Breast epithelium (tissue), 4 donors: ENCODE measurements around the gene BORCS5. TPM values are rescaled to one million over a fixed set of nuclear protein-coding genes. Genes with fewer than 3 reads are reported as not detected.

ENCODE experiments used
- DNase-seq, 2 donors: peaks; one replicate each; pipeline ENCODE4 v3.0.0-alpha.2; 2019; ENCODE audit warnings: low spot score in 2 of 2
- H3K27ac ChIP-seq, 2 donors: fragments of 200-600 bp; sonication (generic) in 1 of 2; one replicate each; pipeline ENCODE4 v1.5.1; 2016 to 2019; ENCODE audit warnings: mild to moderate bottlenecking in 1 of 2
- H3K27me3 ChIP-seq, 2 donors: fragments of 200-600 bp; sonication (generic) in 1 of 2; one replicate each; pipeline versions ENCODE4 v1.5.1 to v1.6.0; 2017 to 2019; ENCODE audit warnings: control low read depth in 1 of 2, mild to moderate bottlenecking in 1 of 2
- H3K36me3 ChIP-seq: fragments of 200-600 bp; one replicate; pipeline ENCODE4 v1.5.1; 2019
- H3K4me1 ChIP-seq, 2 donors: fragments of 200-600 bp; sonication (generic); one replicate each; pipeline ENCODE4 v1.5.1; 2016 to 2019; ENCODE audit warnings: control low read depth in 1 of 2
- H3K4me3 ChIP-seq, 3 donors: fragments of 200-600 bp; sonication (generic); 1 replicate in 2 of 3; 2 replicates in 1 of 3; pipeline ENCODE4 v1.5.1; 2016 to 2019; ENCODE audit warnings: mild to moderate bottlenecking in 3 of 3, moderate library complexity in 2 of 3
- H3K9me3 ChIP-seq, 2 donors: fragments of 200-600 bp; sonication (generic) in 1 of 2; one replicate each; pipeline ENCODE4 v1.5.1; 2016 to 2019; ENCODE audit warnings: control low read depth in 1 of 2
- CTCF ChIP-seq, 3 donors: fragments of 450-650 bp; IDR thresholded peaks; one replicate each; pipeline ENCODE4 v1.5.1; 2016 to 2017; ENCODE audit warnings: antibody characterized with exemption in 3 of 3, mild to moderate bottlenecking in 3 of 3, moderate library complexity in 3 of 3
- POLR2A ChIP-seq: fragments of 450-650 bp; IDR thresholded peaks from one replicate; pipeline ENCODE4 v1.6.1; 2016; ENCODE audit warnings: antibody characterized with exemption, mild to moderate bottlenecking, moderate library complexity
- POLR2AphosphoS5 ChIP-seq, 3 donors: sonication (generic); formaldehyde crosslinking; IDR thresholded peaks; one replicate each; pipeline ENCODE4 v1.6.1; 2017; ENCODE audit warnings: antibody characterized with exemption in 3 of 3
- intact Hi-C: fragments of 100-400 bp; cut with DNase I; formaldehyde crosslinking; loops from one replicate; pipeline ENCODE4 v1.15.1; 2023; ENCODE audit warnings: low total_unique reads
- total RNA-seq, 3 donors: library from RNA; depleted of rRNA; stranded (reverse); fragments of >200 nt; gene quantifications; one replicate each; pipeline ENCODE4 v1.1.0, GENCODE V29; 2016

Gene BORCS5
- total RNA-seq, 3 donors from 2014 or later = 13.5 to 20.3 (median 17.4) TPM

DNA sequence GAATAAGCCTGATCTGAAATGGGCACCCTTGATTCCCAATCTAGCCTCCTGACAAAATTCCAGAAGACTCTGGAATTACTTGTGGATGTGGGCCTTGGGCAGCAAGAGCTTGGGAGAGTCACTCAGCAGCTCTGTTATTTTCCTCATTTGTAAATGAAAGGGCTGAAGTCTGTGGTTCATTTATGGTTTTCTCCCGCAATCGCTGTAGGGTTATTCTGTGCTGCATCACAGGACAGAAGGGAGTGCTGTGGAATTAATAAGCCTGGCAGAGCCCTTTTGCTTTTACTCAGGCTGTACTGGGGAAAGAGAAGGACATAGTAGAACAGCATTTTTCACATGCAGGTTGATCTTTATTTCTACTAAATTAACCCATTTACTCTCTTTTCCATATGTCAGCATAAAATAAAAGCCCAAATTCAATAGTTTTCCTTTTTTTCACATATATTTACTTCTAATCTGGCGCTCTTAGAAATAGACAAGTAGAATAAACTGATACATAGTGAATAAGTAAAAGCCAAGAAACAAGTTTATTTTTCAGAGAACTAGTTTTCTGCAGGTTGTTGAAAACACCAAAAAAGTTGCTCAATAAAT, 156.6 kb downstream of the BORCS5 start:
- no peaks in the 10 kb centered on the region for H3K9me3 ChIP-seq
- DNase-seq = no peak
- intact Hi-C loops = no loop called here
- no peak overlapping the region for H3K4me3 ChIP-seq
- no peak overlapping the region for H3K27ac ChIP-seq
- H3K4me1 ChIP-seq = no peaks in the 10 kb centered on the region
- no peak for TF ChIP-seq POLR2A
- TF ChIP-seq POLR2AphosphoS5 (IDR thresholded peaks at IDR 0.05) = no peak
- TF ChIP-seq CTCF (IDR thresholded peaks at IDR 0.05) = no peak
- no peaks in the 10 kb centered on the region for H3K27me3 ChIP-seq
- H3K36me3 ChIP-seq = no peaks in the 10 kb centered on the region

DNA sequence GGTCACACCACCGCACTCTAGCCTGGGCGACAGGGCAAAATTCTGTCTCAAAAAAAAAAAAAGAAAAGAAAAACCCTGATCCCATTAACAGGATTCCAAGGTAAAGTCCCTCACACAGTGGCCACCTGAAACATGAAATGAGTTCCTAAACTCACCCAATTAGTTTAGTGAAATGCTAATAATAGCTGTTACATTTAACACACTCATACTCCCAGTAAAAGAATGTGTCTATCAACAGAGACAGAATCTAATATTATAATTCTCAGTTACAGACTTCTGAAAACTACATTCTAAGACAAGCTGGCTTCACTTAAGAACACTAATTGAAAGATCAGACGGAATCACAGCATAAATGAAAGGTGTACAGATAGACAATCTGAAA, 161.6 kb downstream of the BORCS5 start:
- TF ChIP-seq CTCF (IDR thresholded peaks at IDR 0.05) (no peak), POLR2A (no peak), POLR2AphosphoS5 (IDR thresholded peaks at IDR 0.05) (no peak)
- no peak overlapping the region for H3K4me3 ChIP-seq
- intact Hi-C loops = no loop called here
- no peaks in the 10 kb centered on the region for H3K36me3 ChIP-seq
- DNase-seq = no peak
- no peaks in the 10 kb centered on the region for H3K9me3 ChIP-seq
- H3K4me1 ChIP-seq = no peaks in the 10 kb centered on the region
- H3K27ac ChIP-seq = no peak overlapping the region
- no peaks in the 10 kb centered on the region for H3K27me3 ChIP-seq

- H3K4me1 ChIP-seq = no peaks in the 10 kb centered on the region
- intact Hi-C loops = no loop called here
- no peaks in the 10 kb centered on the region for H3K27me3 ChIP-seq
- no peak overlapping the region for H3K4me3 ChIP-seq
- H3K9me3 ChIP-seq = no peaks in the 10 kb centered on the region
- TF ChIP-seq CTCF (IDR thresholded peaks at IDR 0.05) (no peak), POLR2AphosphoS5 (IDR thresholded peaks at IDR 0.05) (no peak), POLR2A (no peak)
- no peaks in the 10 kb centered on the region for H3K36me3 ChIP-seq
- DNase-seq = no peak
- no peak overlapping the region for H3K27ac ChIP-seq
Measured at GRCh38 chr12:12518919-12519318, 162.0 kb downstream of the BORCS5 start.

Other genes starting within 250 kb of the BORCS5 start
- 10 to 100 TPM; 28.6 to 69.1 (median 52.4) TPM for gene LRP6, start 90.0 kb upstream of the BORCS5 start, total RNA-seq
- gene MANSC1, start 6.8 kb upstream of the BORCS5 start, total RNA-seq = 10 to 100 TPM; 16.3 to 24.9 (median 18.7) TPM
- 10 to 100 TPM; 10.9 to 63.3 (median 61.0) TPM for gene DUSP16, start 205.8 kb downstream of the BORCS5 start, total RNA-seq